ENCODE results near the gene GXYLT2.

DNA sequence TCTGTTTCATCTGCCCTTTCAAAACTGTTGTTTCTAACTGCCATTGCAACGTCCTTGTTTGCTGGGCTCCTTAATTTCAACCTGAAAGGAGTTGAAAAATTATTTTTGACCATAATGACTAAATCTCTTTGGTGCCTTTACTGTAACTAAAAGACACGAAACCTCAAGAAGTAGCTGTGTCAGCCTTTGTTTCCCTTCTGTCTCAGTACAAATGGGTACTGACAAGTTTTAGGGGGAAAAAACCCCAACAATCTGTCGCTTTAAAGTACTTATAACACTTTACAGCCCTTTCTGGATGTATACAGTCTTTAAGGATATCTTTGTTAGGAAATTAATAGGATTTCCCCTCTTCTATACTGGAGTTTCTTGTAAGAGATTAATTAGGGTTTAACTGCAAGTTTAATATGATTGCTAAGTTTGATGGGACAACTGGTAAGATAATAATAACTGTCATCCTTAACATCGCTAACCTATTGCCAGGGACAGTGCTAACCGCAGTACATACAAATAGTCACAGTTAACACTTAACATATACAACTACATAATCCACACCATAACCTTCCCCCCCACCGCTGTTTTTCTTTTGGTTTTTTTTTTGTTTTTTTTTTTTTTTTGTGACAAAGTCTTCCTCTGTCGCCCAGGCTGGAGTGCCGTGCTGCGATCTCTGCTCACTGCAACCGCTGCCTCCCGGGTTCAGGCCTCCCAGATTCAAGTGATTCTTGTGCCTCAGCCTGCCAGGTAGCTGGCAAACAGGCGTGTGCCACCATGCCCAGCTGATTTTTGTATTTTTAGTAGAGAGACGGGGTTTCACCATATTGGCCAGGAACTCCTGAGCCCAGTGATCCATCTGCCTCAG is 1.7 kb downstream of the GXYLT2 start:
- no peak for TF ChIP-seq POLR2A (IDR thresholded peaks at IDR 0.05; ENCODE audit: low read depth, low read length)
- no peak for TF ChIP-seq POLR2AphosphoS5 (IDR thresholded peaks at IDR 0.05; ENCODE audit: low read depth, low read length)

Data from GM12891 (cell line).